ENCODE results near the gene ARHGAP33.

ARHGAP33 gene

GRCh38 chr19:35751839-35752745 is 23.3 kb upstream of the ARHGAP33 start:
- no peak for DNase-seq (ENCODE audit: low spot score)
- in situ Hi-C loops (cut with MboI; ENCODE audit: low sequenced_read_pairs, unreplicated experiment), result no loop called here
- no peak for TF ChIP-seq CTCF (IDR thresholded peaks at IDR 0.05; ENCODE audit: borderline replicate concordance, control extremely low read depth, extremely low read depth, insufficient read depth, missing control alignments)

GRCh38 chr19:35752746-35753350 is 22.5 kb upstream of the ARHGAP33 start:
- in situ Hi-C loops (cut with MboI; ENCODE audit: low sequenced_read_pairs, unreplicated experiment), result no loop called here
- TF ChIP-seq CTCF (IDR thresholded peaks at IDR 0.05; ENCODE audit: borderline replicate concordance, control extremely low read depth, extremely low read depth, insufficient read depth, missing control alignments), result no peak

GRCh38 chr19:35753634-35754369 is 21.6 kb upstream of the ARHGAP33 start:
- in situ Hi-C loops (cut with MboI; ENCODE audit: low sequenced_read_pairs, unreplicated experiment), result no loop called here
- no peak for TF ChIP-seq CTCF (IDR thresholded peaks at IDR 0.05; ENCODE audit: borderline replicate concordance, control extremely low read depth, extremely low read depth, insufficient read depth, missing control alignments)
- no peak for DNase-seq (ENCODE audit: low spot score)

More at GRCh38 chr19:35752746-35753350, 22.5 kb upstream of the ARHGAP33 start:
- no peak for DNase-seq (ENCODE audit: low spot score)

- in situ Hi-C loops (cut with MboI; ENCODE audit: low sequenced_read_pairs, unreplicated experiment), result no loop called here
- no peak for TF ChIP-seq CTCF (IDR thresholded peaks at IDR 0.05; ENCODE audit: borderline replicate concordance, control extremely low read depth, extremely low read depth, insufficient read depth, missing control alignments)
- no peak for DNase-seq (ENCODE audit: low spot score)
Measured at GRCh38 chr19:35754370-35755130, 20.8 kb upstream of the ARHGAP33 start.

- no peak for DNase-seq (ENCODE audit: low spot score)
- TF ChIP-seq CTCF (IDR thresholded peaks at IDR 0.05; ENCODE audit: borderline replicate concordance, control extremely low read depth, extremely low read depth, insufficient read depth, missing control alignments), result no peak
- in situ Hi-C loops (cut with MboI; ENCODE audit: low sequenced_read_pairs, unreplicated experiment), result no loop called here
Measured at GRCh38 chr19:35755131-35755549, 20.2 kb upstream of the ARHGAP33 start.

Measured in GM13976 (cell line).